ENCODE measurements around the gene GFRA1. TPM values are rescaled to one million over a fixed set of nuclear protein-coding genes. Genes with fewer than 3 reads are reported as not detected.

Gene GFRA1
- total RNA-seq, 2 experiments from 2014 or later: not detected

- no peaks in the 10 kb centered on the region for H3K4me1 ChIP-seq (ENCODE audit: insufficient read depth, low read length)
- no peaks in the 10 kb centered on the region for H3K36me3 ChIP-seq (ENCODE audit: insufficient read depth, low read length)
- H3K27me3 ChIP-seq (ENCODE audit: control insufficient read depth in 1 of 2, insufficient read depth in 2 of 2, low read length in 2 of 2): no peaks in the 10 kb centered on the region
- peaks cover 0 to 21% of the 10 kb centered on the region in 2 experiments for H3K9me3 ChIP-seq (ENCODE audit: control insufficient read depth in 1 of 2, insufficient read depth in 1 of 2, low read length in 2 of 2)
- no peak for ATAC-seq (ENCODE audit: poor library complexity)
- H3K4me1 Mint-ChIP-seq (ENCODE audit: low read depth): no peaks in the 10 kb centered on the region
- peaks cover 8% of the 10 kb centered on the region for H3K9me3 Mint-ChIP-seq
- no peak overlapping the region for H3K4me3 ChIP-seq (ENCODE audit: low read length)
- no peaks in the 10 kb centered on the region for H3K27me3 Mint-ChIP-seq
- no peak for TF ChIP-seq CTCF (IDR thresholded peaks at IDR 0.05)
- ChIA-PET CTCF (no interaction called here), POLR2A (no interaction called here)
- DNase-seq: no peak
- H3K36me3 Mint-ChIP-seq (ENCODE audit: low read depth): no peaks in the 10 kb centered on the region
- no peak overlapping the region for H3K27ac Mint-ChIP-seq
- intact Hi-C loops (cut with DNase I, micrococcal nuclease): no loop called here
- no peak overlapping the region for H3K4me3 Mint-ChIP-seq
- H3K27ac ChIP-seq (ENCODE audit: low read depth in 1 of 2, low read length in 2 of 2): no peak overlapping the region
These were observed 148.2 kb downstream of the GFRA1 start for GRCh38 chr10:116124777-116125176.

GRCh38 chr10:116122664-116123063, 150.3 kb downstream of the GFRA1 start:
- intact Hi-C loops (cut with DNase I, micrococcal nuclease): no loop called here
- H3K27me3 ChIP-seq (ENCODE audit: control insufficient read depth in 1 of 2, insufficient read depth in 2 of 2, low read length in 2 of 2): no peaks in the 10 kb centered on the region
- no peak for TF ChIP-seq CTCF (IDR thresholded peaks at IDR 0.05)
- DNase-seq (no peak), ATAC-seq (ENCODE audit: poor library complexity) (no peak)
- no peak overlapping the region for H3K27ac ChIP-seq (ENCODE audit: low read depth in 1 of 2, low read length in 2 of 2)
- no peaks in the 10 kb centered on the region for H3K4me1 ChIP-seq (ENCODE audit: insufficient read depth, low read length)
- no peaks in the 10 kb centered on the region for H3K36me3 ChIP-seq (ENCODE audit: insufficient read depth, low read length)
- Mint-ChIP-seq H3K27me3 (no peaks in the 10 kb centered on the region), H3K9me3 (peaks cover 2% of the 10 kb centered on the region), H3K4me1 (ENCODE audit: low read depth) (no peaks in the 10 kb centered on the region), H3K27ac (no peak overlapping the region), H3K36me3 (ENCODE audit: low read depth) (no peaks in the 10 kb centered on the region), H3K4me3 (no peak overlapping the region)
- ChIA-PET POLR2A (no interaction called here), CTCF (no interaction called here)
- peaks cover 0 to 26% of the 10 kb centered on the region in 2 experiments for H3K9me3 ChIP-seq (ENCODE audit: control insufficient read depth in 1 of 2, insufficient read depth in 1 of 2, low read length in 2 of 2)
- no peak overlapping the region for H3K4me3 ChIP-seq (ENCODE audit: low read length)

- TF ChIP-seq CTCF (IDR thresholded peaks at IDR 0.05): no peak
- no peak overlapping the region for H3K4me3 ChIP-seq (ENCODE audit: low read length)
- H3K27ac ChIP-seq (ENCODE audit: low read depth in 1 of 2, low read length in 2 of 2): no peak overlapping the region
- ChIA-PET CTCF (no interaction called here), POLR2A (no interaction called here)
- DNase-seq (no peak), ATAC-seq (ENCODE audit: poor library complexity) (no peak)
- H3K27me3 ChIP-seq (ENCODE audit: control insufficient read depth in 1 of 2, insufficient read depth in 2 of 2, low read length in 2 of 2): no peaks in the 10 kb centered on the region
- Mint-ChIP-seq H3K27ac (no peak overlapping the region), H3K27me3 (no peaks in the 10 kb centered on the region), H3K9me3 (no peaks in the 10 kb centered on the region), H3K4me1 (ENCODE audit: low read depth) (no peaks in the 10 kb centered on the region), H3K4me3 (no peak overlapping the region), H3K36me3 (ENCODE audit: low read depth) (no peaks in the 10 kb centered on the region)
- H3K9me3 ChIP-seq (ENCODE audit: control insufficient read depth in 1 of 2, insufficient read depth in 1 of 2, low read length in 2 of 2): peaks cover 0 to 26% of the 10 kb centered on the region in 2 experiments
- no peaks in the 10 kb centered on the region for H3K4me1 ChIP-seq (ENCODE audit: insufficient read depth, low read length)
- no peaks in the 10 kb centered on the region for H3K36me3 ChIP-seq (ENCODE audit: insufficient read depth, low read length)
- intact Hi-C loops (cut with DNase I, micrococcal nuclease): no loop called here
These were observed 151.1 kb downstream of the GFRA1 start for GRCh38 chr10:116121640-116122525.
